Mucosa of descending colon (tissue), 3 donors: ENCODE results near the gene DDX49. TPM values are rescaled to one million over a fixed set of nuclear protein-coding genes. Genes with fewer than 3 reads are reported as not detected.

Experiments
- ATAC-seq: fragments of 200-7000 bp; cut with Tn5 transposase; one replicate; pipeline ENCODE4 v1.9.1; 2020; ENCODE audit warnings: mild to moderate bottlenecking, moderate library complexity
- DNase-seq, 3 donors: peaks; one replicate each; pipeline ENCODE4 v3.0.0-alpha.2; 2020
- H3K36me3 ChIP-seq: fragments of 200-600 bp; one replicate; pipeline ENCODE4 v1.8.0; 2021; ENCODE audit warnings: low read depth, mild to moderate bottlenecking
- H3K4me1 ChIP-seq: fragments of 200-600 bp; one replicate; pipeline ENCODE4 v1.8.0; 2021; ENCODE audit warnings: low read depth, mild to moderate bottlenecking
- H3K4me3 ChIP-seq: fragments of 200-600 bp; one replicate; pipeline ENCODE4 v1.8.0; 2021; ENCODE audit warnings: mild to moderate bottlenecking
- H3K9me3 ChIP-seq: fragments of 200-600 bp; one replicate; pipeline ENCODE4 v1.8.0; 2021; ENCODE audit warnings: mild to moderate bottlenecking
- intact Hi-C, 2 donors: fragments of 100-400 bp; cut with DNase I in 1 of 2; cut with micrococcal nuclease in 1 of 2; formaldehyde crosslinking; loops; one replicate each; pipeline versions ENCODE4 v1.11.0 to v1.11.1; 2022; cut with DNase I, micrococcal nuclease
- total RNA-seq, 3 donors: library from RNA; stranded (reverse); fragmentation: NEBNext Ultra II Directional in 2 of 3; extraction: Animal tissue kit (Norgen Biotek cat#: 25700) in 2 of 3; gene quantifications; one replicate each; pipeline versions ENCODE4 v1.2.1 to v1.2.4, GENCODE V29; 2021 to 2023
- TF ChIP-seq, protein P1 (sequence below): fragments of 200-600 bp; IDR thresholded peaks from one replicate; pipeline ENCODE4 v1.8.0; 2022; ENCODE audit warnings: antibody characterized with exemption, mild to moderate bottlenecking
- donor health status: DM: no; HTN: no; CAD: no; lungs with moderate emphysema.
- donor health status: DM: no; HTN: no; CAD: no.
- donor health status: DM: no; HTN: yes; CAD: no.

The DDX49 gene
- total RNA-seq, 3 donors from 2014 or later, result 37.4 to 47.3 (median 40.4) TPM

DNA sequence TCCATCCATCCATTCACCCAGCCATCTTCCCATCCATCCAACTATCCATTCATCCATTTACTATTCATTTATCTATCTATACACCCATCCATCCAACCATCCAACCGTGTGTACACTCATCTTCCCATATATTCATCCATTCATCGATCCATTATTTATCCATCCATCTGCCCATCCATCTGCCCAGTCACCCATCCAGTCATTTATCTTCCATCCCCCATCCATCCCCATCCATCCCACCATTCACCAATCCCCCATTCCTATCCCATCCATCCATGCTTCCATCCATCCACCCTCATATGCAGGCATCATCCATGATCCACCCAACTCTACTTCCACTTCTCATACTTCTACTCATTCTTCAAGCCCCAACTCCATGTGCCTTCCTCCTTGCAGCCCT lies 35.5 kb downstream of the DDX49 start:
- ATAC-seq (no peak), DNase-seq (no peak)
- Histone ChIP-seq H3K9me3 (no peaks in the 10 kb centered on the region), H3K4me3 (no peak overlapping the region), H3K36me3 (no peaks in the 10 kb centered on the region), H3K4me1 (no peaks in the 10 kb centered on the region)
- TF ChIP-seq, protein P1, sequence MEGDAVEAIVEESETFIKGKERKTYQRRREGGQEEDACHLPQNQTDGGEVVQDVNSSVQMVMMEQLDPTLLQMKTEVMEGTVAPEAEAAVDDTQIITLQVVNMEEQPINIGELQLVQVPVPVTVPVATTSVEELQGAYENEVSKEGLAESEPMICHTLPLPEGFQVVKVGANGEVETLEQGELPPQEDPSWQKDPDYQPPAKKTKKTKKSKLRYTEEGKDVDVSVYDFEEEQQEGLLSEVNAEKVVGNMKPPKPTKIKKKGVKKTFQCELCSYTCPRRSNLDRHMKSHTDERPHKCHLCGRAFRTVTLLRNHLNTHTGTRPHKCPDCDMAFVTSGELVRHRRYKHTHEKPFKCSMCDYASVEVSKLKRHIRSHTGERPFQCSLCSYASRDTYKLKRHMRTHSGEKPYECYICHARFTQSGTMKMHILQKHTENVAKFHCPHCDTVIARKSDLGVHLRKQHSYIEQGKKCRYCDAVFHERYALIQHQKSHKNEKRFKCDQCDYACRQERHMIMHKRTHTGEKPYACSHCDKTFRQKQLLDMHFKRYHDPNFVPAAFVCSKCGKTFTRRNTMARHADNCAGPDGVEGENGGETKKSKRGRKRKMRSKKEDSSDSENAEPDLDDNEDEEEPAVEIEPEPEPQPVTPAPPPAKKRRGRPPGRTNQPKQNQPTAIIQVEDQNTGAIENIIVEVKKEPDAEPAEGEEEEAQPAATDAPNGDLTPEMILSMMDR, result no peak
- intact Hi-C loops, result no loop called here

DNA sequence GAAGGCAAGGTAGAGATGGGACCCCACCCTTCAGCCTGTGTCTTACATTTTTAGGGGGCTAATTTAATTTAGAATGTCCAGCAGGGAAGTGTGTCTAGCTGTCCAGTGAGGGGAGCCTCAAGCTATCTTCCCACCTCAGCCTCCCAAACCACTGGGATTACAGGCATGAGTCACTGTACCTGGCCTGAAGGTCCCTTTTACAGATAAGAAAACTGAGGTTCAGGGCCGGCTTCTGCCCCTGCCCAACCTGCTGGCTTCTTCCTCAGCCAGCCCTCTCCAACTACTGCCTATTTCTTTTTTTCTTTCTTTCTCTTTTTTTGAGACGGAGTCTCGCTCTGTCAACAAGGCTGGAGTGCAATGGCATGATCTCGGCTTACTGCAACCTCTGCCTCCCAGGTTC lies 40.9 kb downstream of the DDX49 start:
- DNase-seq (no peak), ATAC-seq (no peak)
- Histone ChIP-seq H3K4me3 (no peak overlapping the region), H3K9me3 (no peaks in the 10 kb centered on the region), H3K4me1 (no peaks in the 10 kb centered on the region), H3K36me3 (no peaks in the 10 kb centered on the region)
- intact Hi-C loops, result no loop called here
- TF ChIP-seq, protein P1, result no peak

DNA sequence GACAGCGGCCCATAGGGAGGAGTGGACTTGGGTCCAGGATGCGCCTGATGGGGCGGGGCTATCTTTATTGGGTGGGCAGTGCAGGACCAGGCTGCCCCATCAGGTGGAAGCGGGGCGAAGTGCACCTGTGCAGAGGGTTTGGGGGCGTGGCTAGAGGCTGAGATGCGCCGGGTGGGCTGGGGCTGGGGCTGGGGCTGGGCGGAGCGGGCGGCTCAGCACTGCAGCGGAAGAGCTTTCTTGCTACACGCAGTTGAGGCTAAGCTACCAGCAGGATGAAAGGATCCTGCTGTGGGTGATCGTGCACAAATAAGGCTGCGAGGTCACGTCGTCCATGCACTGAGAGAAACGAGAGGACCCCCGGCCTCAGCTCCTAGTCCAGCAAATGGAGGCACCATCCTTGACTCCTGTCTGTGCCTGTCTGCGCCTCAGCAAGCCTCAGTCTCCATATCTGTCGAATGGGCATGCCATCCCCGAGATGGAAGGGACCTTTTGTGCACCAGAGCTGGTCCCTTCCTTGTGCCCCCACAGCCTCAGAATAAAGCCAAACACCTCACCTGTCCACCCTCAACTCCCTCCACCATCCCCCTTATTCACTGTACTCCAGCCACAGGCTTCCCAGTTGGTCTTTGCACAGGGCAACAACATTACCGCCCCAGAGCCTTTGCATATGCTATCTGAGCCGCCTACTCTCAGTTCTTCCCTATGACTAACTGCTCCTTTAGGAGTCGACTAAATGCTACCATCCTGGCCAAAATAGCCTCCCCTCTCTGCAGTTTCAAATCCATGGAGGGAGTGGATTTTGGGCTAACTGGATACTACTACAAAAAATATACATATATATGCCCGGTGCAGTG lies 42.5 kb downstream of the DDX49 start:
- ATAC-seq (peak; percentile 29), DNase-seq (no peak)
- Histone ChIP-seq H3K36me3 (no peaks in the 10 kb centered on the region), H3K9me3 (no peaks in the 10 kb centered on the region), H3K4me1 (no peaks in the 10 kb centered on the region), H3K4me3 (no peak overlapping the region)
- TF ChIP-seq, protein P1, result no peak
- intact Hi-C loops, result no loop called here

DNA sequence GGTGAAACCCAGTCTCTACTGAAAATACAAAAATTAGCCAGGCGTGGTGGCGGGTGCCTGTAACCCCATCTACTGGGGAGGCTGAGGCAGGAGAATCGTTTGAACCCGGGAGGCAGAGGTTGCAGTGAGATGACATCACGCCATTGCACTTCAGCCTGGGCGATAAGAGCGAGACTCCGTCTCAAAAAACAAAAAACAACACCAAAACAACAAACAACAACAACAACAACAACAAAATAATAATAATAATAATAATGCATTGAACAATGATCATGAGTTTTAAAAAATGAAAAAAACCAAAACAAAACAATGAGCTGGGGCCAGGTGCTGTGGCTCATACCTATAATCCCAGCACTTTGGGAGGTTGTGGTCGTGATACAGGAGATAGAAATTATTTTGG lies 44.6 kb downstream of the DDX49 start:
- Histone ChIP-seq H3K9me3 (no peaks in the 10 kb centered on the region), H3K4me1 (no peaks in the 10 kb centered on the region), H3K36me3 (no peaks in the 10 kb centered on the region), H3K4me3 (no peak overlapping the region)
- ATAC-seq, result no peak
- DNase-seq, result no peak
- intact Hi-C loops, result no loop called here
- TF ChIP-seq, protein P1, result no peak

DNA sequence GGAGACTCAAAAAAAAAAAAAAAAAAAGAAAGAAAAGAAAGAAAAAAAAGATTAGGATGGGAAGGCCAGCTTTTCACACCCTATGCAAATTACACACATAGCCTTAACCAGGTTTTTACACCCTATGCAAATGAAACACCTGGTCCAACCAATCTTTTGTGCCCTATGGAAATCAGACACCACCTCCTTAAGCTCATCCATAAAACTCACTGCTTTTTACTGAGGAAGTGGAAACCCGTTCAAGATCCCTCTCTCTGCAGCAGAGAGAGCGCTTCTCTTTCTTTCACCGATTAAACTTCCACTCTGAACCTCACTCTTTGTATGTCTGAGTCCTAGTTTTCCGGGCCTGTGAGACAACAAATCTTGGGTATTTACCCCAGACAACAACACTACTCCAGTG lies 46.8 kb downstream of the DDX49 start:
- intact Hi-C loops, result no loop called here
- Histone ChIP-seq H3K4me3 (no peak overlapping the region), H3K36me3 (no peaks in the 10 kb centered on the region), H3K4me1 (no peaks in the 10 kb centered on the region), H3K9me3 (no peaks in the 10 kb centered on the region)
- DNase-seq, result no peak
- TF ChIP-seq, protein P1, result no peak
- ATAC-seq, result peak; percentile 69
